Tibial nerve (tissue), 4 donors: Measurements from ENCODE around the gene SSC4D.

Experiments
- CTCF ChIP-seq, 5 experiments: fragments of 200-600 bp in 3 of 5; fragments of 450-650 bp in 2 of 5; sonication (generic) in 3 of 5; IDR thresholded peaks; one replicate each; pipeline ENCODE4 v1.5.1; 2016 to 2019; ENCODE audit warnings: antibody characterized with exemption in 5 of 5, mild to moderate bottlenecking in 3 of 5, moderate library complexity in 2 of 5
- EP300 ChIP-seq, 2 donors: sonication (generic); formaldehyde crosslinking; IDR thresholded peaks; one replicate each; pipeline ENCODE4 v1.6.1; 2017; ENCODE audit warnings: antibody characterized with exemption in 2 of 2, mild to moderate bottlenecking in 1 of 2
- POLR2A ChIP-seq, 2 donors: fragments of 450-650 bp; IDR thresholded peaks; one replicate each; pipeline ENCODE4 v1.6.1; 2017; ENCODE audit warnings: antibody characterized with exemption in 2 of 2, mild to moderate bottlenecking in 2 of 2, moderate library complexity in 2 of 2

DNA sequence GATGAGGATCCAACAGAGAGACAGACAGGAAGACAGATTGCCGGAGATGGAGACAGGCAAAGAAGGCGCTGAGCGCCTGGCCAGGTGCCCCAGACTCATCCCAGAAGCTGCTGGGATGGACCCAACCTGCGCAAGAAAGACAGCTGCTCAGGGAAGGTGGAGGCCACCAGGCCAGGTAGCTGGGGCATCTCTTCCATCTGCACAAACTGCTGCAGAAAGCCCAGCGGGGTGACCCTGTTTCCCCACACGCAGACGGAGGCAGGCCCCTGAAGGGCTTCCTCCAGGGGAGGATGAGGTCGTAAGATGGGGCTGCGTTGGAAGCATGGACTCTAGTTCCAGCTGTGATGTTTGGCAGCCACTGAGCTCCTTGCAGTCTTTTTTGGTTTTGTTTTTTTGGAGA is 34.2 kb downstream of the SSC4D start:
- TF ChIP-seq CTCF (IDR thresholded peaks at IDR 0.05) (no peak), EP300 (IDR thresholded peaks at IDR 0.05) (no peak), POLR2A (IDR thresholded peaks at IDR 0.05) (no peak)
